Measurements from ENCODE around the gene ADAMTS17. TPM values are rescaled to one million over a fixed set of nuclear protein-coding genes. Genes with fewer than 3 reads are reported as not detected.

The ADAMTS17 gene
- total RNA-seq, 1 experiment from 2014 or later, result 3.2 TPM

DNA sequence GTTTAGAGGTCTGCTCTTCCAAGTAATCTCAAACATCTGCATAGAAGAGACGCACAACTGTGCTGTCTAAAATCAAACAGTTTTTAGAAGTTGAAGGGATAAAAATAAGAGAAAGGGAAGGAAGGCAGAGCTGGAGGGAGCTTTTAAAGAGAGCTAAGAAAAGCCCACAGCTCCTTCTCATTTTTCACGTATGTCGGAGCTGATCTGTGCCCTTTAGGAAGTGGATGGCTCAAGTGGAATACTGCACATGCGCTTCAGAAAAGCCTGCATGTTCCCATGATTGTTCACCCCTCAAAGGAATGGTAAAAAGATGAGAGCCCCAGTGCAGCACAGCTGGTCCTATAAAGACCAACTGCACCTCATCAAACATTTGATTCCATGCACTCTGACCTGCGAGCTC is 207.2 kb downstream of the ADAMTS17 start:
- CTCF ChIA-PET, result no interaction called here
- no peaks in the 10 kb centered on the region for H3K36me3 ChIP-seq (ENCODE audit: low read depth)
- H3K27ac ChIP-seq, result no peak overlapping the region
- no peaks in the 10 kb centered on the region for H3K9me3 ChIP-seq (ENCODE audit: insufficient read depth, low read depth)
- no peaks in the 10 kb centered on the region for H4K20me1 ChIP-seq (ENCODE audit: insufficient read depth)
- no peaks in the 10 kb centered on the region for H3K9me2 ChIP-seq (ENCODE audit: insufficient read depth)
- TF ChIP-seq EZH2 (IDR thresholded peaks at IDR 0.05; ENCODE audit: low read depth) (no peak), CTCF (conservative IDR thresholded peaks at IDR 0.05) (no peak)
- no peak for DNase-seq
- intact Hi-C loops (cut with micrococcal nuclease; ENCODE audit: unreplicated experiment), result no loop called here
- H3K27me3 ChIP-seq (ENCODE audit: insufficient read depth, low read depth), result 0 out of 2 replicates have a peak, but pooled peaks cover 4% of the 10 kb centered on the region
- no TSS peak for BruUV-seq (replicated peaks)
- no peaks in the 10 kb centered on the region for H3K4me1 ChIP-seq (replicated peaks; ENCODE audit: insufficient read depth)
- POLR2A ChIA-PET (ENCODE audit: unreplicated experiment), result no interaction called here
- H3F3A ChIP-seq (ENCODE audit: insufficient read depth, low read depth), result no peaks in the 10 kb centered on the region
- no peaks in the 10 kb centered on the region for H3K79me2 ChIP-seq (ENCODE audit: low read depth)
- no peak overlapping the region for H3K4me2 ChIP-seq
- no peak overlapping the region for H2AFZ ChIP-seq
- H3K4me3 ChIP-seq, result no peak overlapping the region

DNA sequence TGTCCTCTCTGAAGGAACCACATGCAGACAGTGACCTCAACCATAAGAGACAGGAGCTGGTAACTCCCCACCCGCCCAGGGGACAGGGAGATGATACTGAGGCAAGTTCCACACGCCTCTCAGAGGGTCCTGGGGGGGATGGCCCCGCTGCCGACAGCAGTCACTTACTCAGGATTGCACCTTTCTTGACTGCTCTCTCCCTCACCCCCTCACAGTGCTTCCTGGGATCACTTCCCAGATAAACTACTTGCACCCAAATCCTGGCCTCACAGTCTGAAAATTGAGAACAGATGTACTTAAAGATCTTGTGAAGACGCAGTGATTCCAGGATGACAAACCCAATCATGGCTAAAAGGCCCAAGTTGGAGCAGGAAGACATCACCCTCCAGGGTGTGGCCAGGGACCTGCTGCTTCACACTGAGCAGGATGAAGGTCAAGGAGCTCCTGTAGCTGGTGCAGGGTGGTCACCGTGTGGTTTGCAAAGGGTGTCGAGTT is 207.6 kb downstream of the ADAMTS17 start:
- BruUV-seq (replicated peaks), result no TSS peak
- no peak for DNase-seq
- Histone ChIP-seq H3K9me3 (ENCODE audit: insufficient read depth, low read depth) (no peaks in the 10 kb centered on the region), H3F3A (ENCODE audit: insufficient read depth, low read depth) (no peaks in the 10 kb centered on the region), H3K9me2 (ENCODE audit: insufficient read depth) (no peaks in the 10 kb centered on the region), H3K27ac (no peak overlapping the region), H2AFZ (no peak overlapping the region), H3K27me3 (ENCODE audit: insufficient read depth, low read depth) (no peaks in the 10 kb centered on the region), H3K4me3 (no peak overlapping the region), H3K79me2 (ENCODE audit: low read depth) (no peaks in the 10 kb centered on the region), H3K4me1 (replicated peaks; ENCODE audit: insufficient read depth) (no peaks in the 10 kb centered on the region), H4K20me1 (ENCODE audit: insufficient read depth) (no peaks in the 10 kb centered on the region), H3K4me2 (no peak overlapping the region), H3K36me3 (ENCODE audit: low read depth) (no peaks in the 10 kb centered on the region)
- no peak for TF ChIP-seq EZH2 (IDR thresholded peaks at IDR 0.05; ENCODE audit: low read depth)
- no peak for TF ChIP-seq CTCF (conservative IDR thresholded peaks at IDR 0.05)
- intact Hi-C loops (cut with micrococcal nuclease; ENCODE audit: unreplicated experiment), result no loop called here
- ChIA-PET CTCF (no interaction called here), POLR2A (ENCODE audit: unreplicated experiment) (no interaction called here)

DNA sequence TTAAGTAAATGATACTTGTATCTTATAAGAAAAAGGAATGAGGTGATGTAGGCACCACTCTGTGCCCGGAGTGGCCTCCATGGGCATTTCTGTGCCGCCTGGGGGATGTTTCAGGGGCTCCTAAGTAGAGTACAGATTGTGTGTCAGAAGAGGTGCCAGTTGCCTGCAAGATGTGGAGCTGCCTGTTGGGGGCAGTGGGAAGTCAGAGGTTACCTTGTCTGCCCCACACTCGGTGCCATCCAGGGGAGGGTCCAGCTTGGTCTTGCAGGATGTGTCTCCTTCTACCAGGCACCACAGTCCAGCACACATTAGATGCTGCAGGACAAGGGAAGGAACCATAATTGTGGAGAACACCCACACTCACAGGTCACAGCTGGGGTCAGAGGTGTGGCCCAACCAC is 208.8 kb downstream of the ADAMTS17 start:
- H3K36me3 ChIP-seq (ENCODE audit: low read depth), result no peaks in the 10 kb centered on the region
- H2AFZ ChIP-seq, result no peak overlapping the region
- H3K9me3 ChIP-seq (ENCODE audit: insufficient read depth, low read depth), result no peaks in the 10 kb centered on the region
- no peaks in the 10 kb centered on the region for H3K27me3 ChIP-seq (ENCODE audit: insufficient read depth, low read depth)
- no peaks in the 10 kb centered on the region for H3K79me2 ChIP-seq (ENCODE audit: low read depth)
- no peaks in the 10 kb centered on the region for H3K9me2 ChIP-seq (ENCODE audit: insufficient read depth)
- ChIA-PET POLR2A (ENCODE audit: unreplicated experiment) (no interaction called here), CTCF (no interaction called here)
- H3K27ac ChIP-seq, result no peak overlapping the region
- no peak overlapping the region for H3K4me2 ChIP-seq
- intact Hi-C loops (cut with micrococcal nuclease; ENCODE audit: unreplicated experiment), result loop anchor here (2.0 kb wide), 1 partner anchor 170 kb away; no protein-coding TSS in a partner anchor
- BruUV-seq (replicated peaks), result no TSS peak
- TF ChIP-seq CTCF (conservative IDR thresholded peaks at IDR 0.05) (no peak), EZH2 (IDR thresholded peaks at IDR 0.05; ENCODE audit: low read depth) (no peak)
- no peaks in the 10 kb centered on the region for H3F3A ChIP-seq (ENCODE audit: insufficient read depth, low read depth)
- no peak overlapping the region for H3K4me3 ChIP-seq
- H4K20me1 ChIP-seq (ENCODE audit: insufficient read depth), result no peaks in the 10 kb centered on the region
- DNase-seq, result no peak
- H3K4me1 ChIP-seq (replicated peaks; ENCODE audit: insufficient read depth), result no peaks in the 10 kb centered on the region
